Measurements from ENCODE around the gene AGRN. TPM values are rescaled to one million over a fixed set of nuclear protein-coding genes. Genes with fewer than 3 reads are reported as not detected.
"Not testable (repeated sequence)": the region's sequence is repeated elsewhere in the genome, so short reads cannot be mapped to it uniquely, and the experiment has no call there.

Gene AGRN
- 29.6 and 35.8 TPM in 2 replicates for total RNA-seq

DNA sequence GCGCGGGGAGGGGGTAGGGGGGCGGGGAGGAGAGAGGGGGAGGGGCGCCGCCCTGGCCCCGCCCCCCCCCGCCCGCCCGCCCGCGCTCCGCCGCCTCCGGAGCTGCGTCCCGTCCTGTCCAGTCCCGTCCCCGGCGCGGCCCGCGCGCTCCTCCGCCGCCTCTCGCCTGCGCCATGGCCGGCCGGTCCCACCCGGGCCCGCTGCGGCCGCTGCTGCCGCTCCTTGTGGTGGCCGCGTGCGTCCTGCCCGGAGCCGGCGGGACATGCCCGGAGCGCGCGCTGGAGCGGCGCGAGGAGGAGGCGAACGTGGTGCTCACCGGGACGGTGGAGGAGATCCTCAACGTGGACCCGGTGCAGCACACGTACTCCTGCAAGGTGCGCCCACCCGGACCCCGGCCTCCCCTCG lies at the start of gene AGRN:
Gene AGRN, plus strand, starts transcription at position 121 of the 405 bp plus-strand sequence. Its CDS starts 53 bp downstream, at position 174.
- Mint-ChIP-seq H3K9me3 (no peaks in the 10 kb centered on the region), H3K4me1 (peaks cover 20% of the 10 kb centered on the region), H3K27ac (peak within 1 kb of the TSS; percentile 41), H3K36me3 (ENCODE audit: low read depth) (peaks cover 3% of the 10 kb centered on the region), H3K27me3 (peaks cover 7% of the 10 kb centered on the region), H3K4me3 (peak within 1 kb of the TSS; percentile 73)
- intact Hi-C loops (cut with micrococcal nuclease) = loop anchor here (5.0 to 10.0 kb wide), 2 partner anchors 42 to 195 kb away; partner anchors contain the start of gene TNFRSF4
- DNase-seq = peak; percentile 85

DNA sequence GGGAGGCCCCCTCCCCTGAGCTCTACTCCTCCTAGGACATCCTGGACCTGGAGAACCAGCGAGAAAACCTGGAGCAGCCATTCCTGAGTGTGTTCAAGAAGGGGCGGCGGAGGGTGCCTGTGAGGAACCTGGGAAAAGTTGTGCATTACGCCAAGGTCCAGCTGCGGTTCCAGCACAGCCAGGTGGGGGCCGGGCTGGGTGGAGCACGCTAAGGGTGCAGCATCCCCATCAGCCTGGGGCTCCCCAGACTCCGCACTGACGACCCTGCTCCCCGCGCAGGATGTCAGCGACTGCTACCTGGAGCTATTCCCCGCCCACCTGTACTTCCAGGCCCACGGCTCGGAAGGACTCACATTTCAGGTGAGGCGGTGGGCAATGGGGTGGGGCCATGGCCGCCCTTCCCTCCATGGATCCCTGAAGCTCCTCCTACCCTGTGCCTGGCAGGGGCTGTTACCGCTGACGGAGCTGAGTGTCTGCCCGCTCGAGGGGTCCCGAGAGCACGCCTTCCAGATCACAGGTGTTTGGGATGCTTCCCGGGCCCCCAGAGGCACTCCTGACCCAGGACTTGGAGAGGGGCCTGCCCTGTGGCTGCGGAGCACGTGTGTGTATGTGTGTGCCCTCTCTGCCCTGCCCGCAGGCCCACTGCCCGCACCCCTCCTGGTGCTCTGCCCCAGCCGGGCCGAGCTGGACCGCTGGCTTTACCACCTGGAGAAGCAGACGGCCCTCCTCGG lies 49.5 kb upstream of the AGRN start:
- Mint-ChIP-seq H3K9me3 (no peaks in the 10 kb centered on the region), H3K27me3 (peaks cover 10% of the 10 kb centered on the region), H3K4me3 (no peak overlapping the region), H3K36me3 (ENCODE audit: low read depth) (peaks cover 3% of the 10 kb centered on the region), H3K4me1 (peaks cover 5% of the 10 kb centered on the region), H3K27ac (no peak overlapping the region)
- intact Hi-C loops (cut with micrococcal nuclease) = no loop called here
- no peak for DNase-seq

DNA sequence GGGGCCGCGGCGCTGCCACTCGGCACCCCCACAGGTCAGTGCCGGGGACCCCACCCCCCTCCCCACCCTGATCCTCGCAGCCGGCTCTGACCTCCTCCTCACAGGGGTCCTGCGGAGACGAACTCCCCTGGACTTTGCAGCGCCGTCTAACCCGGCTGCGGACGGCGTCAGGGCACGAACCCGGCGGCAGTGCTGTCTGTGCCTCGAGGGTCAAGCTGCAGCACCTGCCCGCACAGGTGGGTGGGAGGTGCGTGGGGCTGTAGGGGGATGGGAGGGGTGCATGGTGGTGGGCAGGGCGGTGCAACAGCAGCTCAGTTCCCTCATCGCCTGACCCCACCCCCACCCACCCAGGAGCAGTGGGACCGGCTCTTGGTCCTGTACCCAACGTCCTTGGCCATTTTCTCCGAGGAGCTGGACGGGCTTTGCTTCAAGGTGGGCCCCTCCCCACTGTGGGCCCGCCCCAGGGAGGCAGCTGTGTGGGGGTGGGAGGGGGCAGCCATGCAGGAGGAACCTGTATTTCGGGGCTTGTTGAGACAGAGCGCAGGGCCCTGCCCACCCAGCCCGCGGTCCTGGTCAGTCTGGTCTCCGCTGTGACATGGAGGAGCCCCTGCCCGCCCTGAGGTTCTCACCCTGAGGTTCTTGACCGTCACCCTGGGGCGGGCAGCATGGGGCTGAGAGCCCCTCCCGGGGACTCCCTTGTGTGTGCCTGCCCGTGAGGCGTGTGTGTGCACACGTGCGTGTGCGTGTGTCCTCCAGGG lies 48.8 kb upstream of the AGRN start:
- no peaks in the 10 kb centered on the region for H3K36me3 Mint-ChIP-seq (ENCODE audit: low read depth)
- H3K4me3 Mint-ChIP-seq = no peak overlapping the region
- no peak overlapping the region for H3K27ac Mint-ChIP-seq
- peaks cover 6% of the 10 kb centered on the region for H3K4me1 Mint-ChIP-seq
- peaks cover 13% of the 10 kb centered on the region for H3K27me3 Mint-ChIP-seq
- intact Hi-C loops (cut with micrococcal nuclease) = no loop called here
- DNase-seq = no peak
- H3K9me3 Mint-ChIP-seq = no peaks in the 10 kb centered on the region

DNA sequence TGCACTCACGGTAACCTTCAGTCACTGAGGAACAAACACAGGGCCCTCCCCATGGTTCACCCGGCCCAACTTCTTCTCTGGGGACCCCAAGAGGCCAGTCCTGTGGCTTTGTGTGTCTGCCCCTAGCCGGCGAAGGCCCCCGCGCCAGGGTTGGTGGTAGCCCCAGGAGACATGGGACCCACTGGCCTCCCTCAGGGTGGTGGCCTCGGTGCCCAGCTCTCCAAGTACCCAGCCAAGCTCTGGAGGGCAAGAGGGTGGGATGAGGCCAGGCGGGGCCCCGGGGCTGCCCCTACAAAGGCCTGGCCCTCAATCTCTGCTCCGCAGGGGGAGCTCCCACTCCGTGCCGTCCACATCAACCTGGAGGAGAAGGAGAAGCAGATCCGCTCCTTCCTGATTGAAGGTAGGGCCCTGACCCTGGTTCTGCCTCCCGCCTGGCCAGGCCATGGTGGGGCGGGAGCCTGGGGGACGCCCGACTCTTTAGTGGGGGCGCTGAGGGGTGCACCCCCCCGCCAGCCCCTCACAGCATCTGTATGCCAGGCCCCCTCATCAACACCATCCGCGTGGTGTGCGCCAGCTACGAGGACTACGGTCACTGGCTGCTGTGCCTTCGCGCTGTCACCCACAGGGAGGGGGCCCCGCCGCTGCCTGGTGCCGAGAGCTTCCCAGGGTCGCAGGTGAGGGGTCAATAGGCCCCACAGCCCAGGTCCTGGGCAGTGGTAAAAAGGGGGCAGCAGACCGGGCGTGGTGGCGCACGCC lies 48.0 kb upstream of the AGRN start:
- intact Hi-C loops (cut with micrococcal nuclease) = no loop called here
- H3K27ac Mint-ChIP-seq = no peak overlapping the region

DNA sequence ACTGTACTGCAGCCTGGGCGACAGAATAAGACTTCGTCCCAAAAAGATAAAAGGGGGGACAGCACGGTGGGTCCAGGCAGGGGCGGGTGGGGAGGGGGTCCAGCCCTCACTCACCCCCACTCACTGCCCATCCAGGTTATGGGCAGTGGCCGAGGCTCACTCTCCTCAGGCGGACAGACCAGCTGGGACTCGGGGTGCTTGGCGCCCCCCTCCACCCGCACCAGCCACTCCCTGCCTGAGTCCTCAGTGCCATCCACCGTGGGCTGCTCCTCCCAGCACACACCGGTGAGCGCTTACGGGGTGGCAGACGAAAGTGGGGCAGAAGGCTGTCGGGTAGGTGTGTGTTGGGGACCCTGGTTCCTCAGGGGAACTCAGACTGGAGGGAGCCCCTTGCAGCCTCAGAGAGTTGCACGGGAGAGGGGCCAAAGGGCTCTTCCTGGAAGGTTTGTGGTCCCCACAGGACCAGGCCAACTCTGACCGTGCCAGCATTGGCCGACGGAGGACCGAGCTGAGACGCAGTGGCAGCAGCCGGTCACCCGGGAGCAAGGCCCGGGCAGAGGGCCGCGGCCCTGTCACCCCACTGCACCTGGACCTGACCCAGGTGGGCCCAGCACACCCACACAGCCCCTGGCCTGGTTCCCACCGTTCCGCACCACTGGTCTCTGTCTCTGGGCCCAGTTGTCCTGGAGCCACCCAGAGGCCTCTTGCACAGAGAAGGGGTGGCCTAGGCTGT lies 47.0 kb upstream of the AGRN start:
- Mint-ChIP-seq H3K4me1 (peaks cover 6% of the 10 kb centered on the region), H3K36me3 (ENCODE audit: low read depth) (no peaks in the 10 kb centered on the region), H3K9me3 (no peaks in the 10 kb centered on the region), H3K4me3 (no peak overlapping the region), H3K27me3 (peaks cover 13% of the 10 kb centered on the region), H3K27ac (no peak overlapping the region)
- intact Hi-C loops (cut with micrococcal nuclease) = no loop called here
- no peak for DNase-seq

More for the DNA sequence above, 48.0 kb upstream of the AGRN start:
- Mint-ChIP-seq H3K36me3 (ENCODE audit: low read depth) (no peaks in the 10 kb centered on the region), H3K4me1 (peaks cover 6% of the 10 kb centered on the region), H3K9me3 (no peaks in the 10 kb centered on the region), H3K27me3 (peaks cover 13% of the 10 kb centered on the region), H3K4me3 (no peak overlapping the region)
- no peak for DNase-seq

DNA sequence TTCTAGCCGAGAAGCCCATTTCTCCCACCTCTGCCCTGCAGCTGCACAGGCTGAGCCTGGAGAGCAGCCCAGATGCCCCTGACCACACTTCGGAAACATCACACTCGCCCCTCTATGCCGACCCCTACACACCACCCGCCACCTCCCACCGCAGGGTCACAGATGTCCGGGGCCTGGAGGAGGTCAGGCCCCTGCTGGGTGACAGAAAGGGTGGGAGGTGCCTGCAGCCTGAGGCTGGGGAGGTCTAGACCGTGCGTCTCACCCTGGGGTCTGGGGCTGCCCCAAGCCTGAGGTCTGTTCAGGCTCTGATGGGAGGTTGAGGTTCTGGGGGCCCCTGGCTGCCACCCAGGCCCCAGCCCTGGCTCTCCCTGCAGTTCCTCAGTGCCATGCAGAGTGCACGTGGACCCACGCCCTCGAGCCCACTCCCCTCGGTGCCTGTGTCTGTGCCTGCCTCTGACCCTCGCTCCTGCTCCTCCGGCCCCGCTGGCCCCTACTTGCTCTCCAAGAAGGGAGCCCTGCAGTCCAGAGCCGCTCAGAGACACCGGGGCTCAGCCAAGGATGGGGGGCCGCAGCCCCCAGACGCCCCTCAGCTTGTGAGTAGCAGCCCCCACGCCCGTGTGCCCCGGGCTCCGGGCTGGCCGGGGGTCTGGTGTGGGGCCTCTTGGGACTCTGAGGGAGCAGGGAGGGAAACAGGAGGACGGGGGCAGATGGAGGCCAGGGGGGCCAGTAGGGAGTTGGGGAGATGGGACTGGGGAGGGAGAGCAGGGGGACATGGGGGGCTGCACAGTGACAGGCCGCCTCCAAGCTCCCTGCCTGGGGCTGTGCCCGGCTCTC lies 46.2 kb upstream of the AGRN start:
- no peak overlapping the region for H3K4me3 Mint-ChIP-seq
- no peaks in the 10 kb centered on the region for H3K36me3 Mint-ChIP-seq (ENCODE audit: low read depth)
- peaks cover 12% of the 10 kb centered on the region for H3K27me3 Mint-ChIP-seq
- intact Hi-C loops (cut with micrococcal nuclease) = no loop called here
- peaks cover 5% of the 10 kb centered on the region for H3K4me1 Mint-ChIP-seq
- DNase-seq = no peak
- H3K9me3 Mint-ChIP-seq = no peaks in the 10 kb centered on the region
- no peak overlapping the region for H3K27ac Mint-ChIP-seq

DNA sequence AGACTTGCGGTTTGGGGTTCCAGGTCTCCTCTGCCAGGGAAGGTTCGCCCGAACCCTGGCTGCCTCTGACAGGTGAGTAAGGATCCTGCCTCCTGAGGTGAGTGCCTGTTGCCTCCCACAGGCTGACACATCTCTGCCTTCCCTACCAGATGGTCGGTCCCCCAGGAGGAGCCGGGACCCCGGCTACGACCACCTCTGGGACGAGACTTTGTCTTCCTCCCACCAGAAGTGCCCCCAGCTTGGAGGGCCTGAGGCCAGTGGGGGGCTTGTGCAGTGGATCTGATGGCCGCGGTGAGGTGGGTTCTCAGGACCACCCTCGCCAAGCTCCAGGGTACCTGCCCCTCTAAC lies 45.7 kb upstream of the AGRN start:
- no peak for DNase-seq
- intact Hi-C loops (cut with micrococcal nuclease) = no loop called here
- peaks cover 9% of the 10 kb centered on the region for H3K27me3 Mint-ChIP-seq
- no peak overlapping the region for H3K27ac Mint-ChIP-seq
- no peak overlapping the region for H3K4me3 Mint-ChIP-seq
- no peaks in the 10 kb centered on the region for H3K36me3 Mint-ChIP-seq (ENCODE audit: low read depth)
- peaks cover 5% of the 10 kb centered on the region for H3K4me1 Mint-ChIP-seq
- no peaks in the 10 kb centered on the region for H3K9me3 Mint-ChIP-seq

DNA sequence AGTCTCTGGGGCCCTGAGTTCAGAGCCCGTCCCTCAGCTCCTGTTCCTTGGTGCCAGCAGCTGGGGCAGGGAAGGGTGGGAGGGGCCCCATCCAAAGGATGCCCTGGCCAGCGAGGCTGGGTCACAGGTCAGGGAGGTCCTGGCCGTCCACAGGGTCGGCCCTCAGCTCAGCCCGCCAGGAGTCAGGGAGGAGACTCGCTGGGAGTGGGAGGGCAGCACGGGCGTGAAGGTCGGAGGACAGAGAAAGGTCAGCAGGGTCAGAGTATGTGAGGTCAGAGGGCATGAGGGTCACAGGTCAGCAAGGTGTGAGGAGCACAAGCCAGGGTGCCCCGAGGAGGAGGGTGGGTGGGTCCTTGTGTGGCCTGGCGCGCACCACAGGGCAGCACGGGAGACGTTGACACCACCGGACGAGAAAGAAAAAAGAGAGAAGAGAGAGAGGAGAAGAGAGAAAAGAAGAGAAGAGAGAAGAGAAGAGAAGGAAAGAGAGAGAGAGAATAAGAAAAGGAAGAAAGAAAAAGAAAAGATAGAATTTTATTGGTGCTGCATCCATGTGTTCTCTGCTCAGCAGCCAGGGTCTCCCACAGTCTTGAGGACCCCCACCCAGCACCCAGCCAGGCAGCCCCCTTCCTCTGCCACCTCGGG lies 45.1 kb upstream of the AGRN start:
- DNase-seq = no peak
- no peaks in the 10 kb centered on the region for H3K9me3 Mint-ChIP-seq
- intact Hi-C loops (cut with micrococcal nuclease) = no loop called here
- H3K36me3 Mint-ChIP-seq (ENCODE audit: low read depth) = no peaks in the 10 kb centered on the region
- H3K4me1 Mint-ChIP-seq = peaks cover 5% of the 10 kb centered on the region
- no peak overlapping the region for H3K4me3 Mint-ChIP-seq
- peaks cover 6% of the 10 kb centered on the region for H3K27me3 Mint-ChIP-seq
- no peak overlapping the region for H3K27ac Mint-ChIP-seq

DNA sequence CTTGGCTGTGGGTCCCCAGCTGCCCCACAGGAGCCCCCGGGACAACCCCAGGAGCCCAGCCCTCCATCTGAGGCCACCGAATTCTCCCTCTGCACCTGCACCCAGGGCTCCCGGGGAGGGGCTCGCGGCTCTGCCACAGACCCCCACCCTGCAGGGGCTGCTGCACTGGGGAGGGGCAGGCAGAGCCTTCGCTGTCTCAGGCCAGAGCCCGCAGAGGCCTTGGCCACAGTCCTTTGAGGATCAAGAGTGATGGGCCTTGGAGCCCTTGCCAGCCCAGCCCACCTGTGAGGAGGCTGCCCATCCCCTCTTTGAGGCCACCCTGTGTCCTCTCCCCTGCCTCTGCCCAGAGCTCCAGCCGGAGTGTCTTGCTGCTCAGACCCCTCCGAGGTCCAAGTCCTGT lies 44.6 kb upstream of the AGRN start:
- no peak for DNase-seq
- H3K27me3 Mint-ChIP-seq = peaks cover 6% of the 10 kb centered on the region
- H3K27ac Mint-ChIP-seq = no peak overlapping the region
- no peaks in the 10 kb centered on the region for H3K9me3 Mint-ChIP-seq
- peaks cover 5% of the 10 kb centered on the region for H3K4me1 Mint-ChIP-seq
- intact Hi-C loops (cut with micrococcal nuclease) = no loop called here
- no peaks in the 10 kb centered on the region for H3K36me3 Mint-ChIP-seq (ENCODE audit: low read depth)
- H3K4me3 Mint-ChIP-seq = no peak overlapping the region

DNA sequence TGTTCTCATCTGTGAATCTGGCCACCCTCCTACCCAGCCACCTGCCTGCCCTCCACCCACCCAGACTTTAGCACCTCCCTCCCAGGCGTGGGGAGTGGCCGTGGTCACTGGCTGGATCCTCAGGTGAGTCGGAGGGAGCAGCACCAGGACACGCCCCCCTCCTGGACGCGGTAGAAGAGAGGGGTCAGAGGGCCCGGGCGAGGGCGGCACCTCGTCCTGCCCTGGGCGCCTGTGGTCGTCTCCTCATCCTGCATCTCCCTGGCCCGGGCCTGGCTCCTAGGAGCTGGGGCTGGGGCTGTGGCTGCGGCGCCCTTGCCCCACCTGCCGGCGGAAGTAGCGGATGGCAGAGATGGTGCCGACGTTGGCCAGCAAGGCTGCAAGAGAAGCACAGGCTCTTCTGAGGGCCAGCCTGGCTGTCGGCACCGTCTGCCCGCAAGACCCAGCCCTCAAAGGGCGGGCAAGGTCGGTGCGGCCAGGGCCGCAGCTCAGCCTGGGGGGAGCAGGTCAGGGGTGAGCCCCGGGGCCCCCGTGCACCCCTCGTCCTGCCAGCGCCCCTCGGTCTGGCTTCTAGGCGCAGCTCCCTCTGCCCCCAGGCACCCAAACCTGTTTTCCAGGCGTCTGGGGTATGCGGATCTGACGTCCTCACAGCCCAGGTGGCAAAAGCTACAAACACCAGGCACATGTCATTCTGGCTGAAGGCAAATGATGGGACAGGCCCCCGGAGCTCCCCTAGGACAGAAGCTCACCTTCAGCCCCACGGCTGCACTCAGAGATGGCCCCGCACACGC lies 43.8 kb upstream of the AGRN start:
- Mint-ChIP-seq H3K36me3 (ENCODE audit: low read depth) (no peaks in the 10 kb centered on the region), H3K4me1 (peaks cover 5% of the 10 kb centered on the region), H3K27ac (no peak overlapping the region), H3K4me3 (no peak overlapping the region), H3K27me3 (peaks cover 6% of the 10 kb centered on the region), H3K9me3 (no peaks in the 10 kb centered on the region)
- intact Hi-C loops (cut with micrococcal nuclease) = loop anchor here (1.0 kb wide), 1 partner anchor 72 kb away; no protein-coding TSS in a partner anchor
- DNase-seq = peak; percentile 91

DNA sequence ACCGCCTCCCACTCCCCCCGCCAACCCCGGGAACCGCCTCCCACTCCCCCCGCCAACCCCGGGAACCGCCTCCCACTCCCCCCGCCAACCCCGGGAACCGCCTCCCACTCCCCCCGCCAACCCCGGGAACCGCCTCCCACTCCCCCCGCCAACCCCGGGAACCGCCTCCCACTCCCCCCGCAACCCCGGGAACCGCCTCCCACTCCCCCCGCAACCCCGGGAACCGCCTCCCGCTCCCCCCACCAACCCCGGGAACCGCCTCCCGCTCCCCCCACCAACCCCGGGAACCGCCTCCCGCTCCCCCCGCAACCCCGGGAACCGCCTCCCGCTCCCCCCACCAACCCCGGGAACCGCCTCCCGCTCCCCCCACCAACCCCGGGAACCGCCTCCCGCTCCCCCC lies 43.1 kb upstream of the AGRN start:
- not testable (repeated sequence) for H3K4me3 Mint-ChIP-seq; H3K27ac Mint-ChIP-seq; H3K36me3 Mint-ChIP-seq (ENCODE audit: low read depth); H3K9me3 Mint-ChIP-seq; H3K27me3 Mint-ChIP-seq; H3K4me1 Mint-ChIP-seq; DNase-seq
- intact Hi-C loops (cut with micrococcal nuclease) = loop anchor here (1.0 kb wide), 1 partner anchor 72 kb away; no protein-coding TSS in a partner anchor

All from activated CD4-positive, alpha-beta T cell treated with anti-CD3 and anti-CD28 coated beads, Interleukin-2, amount 10 ng/mL, durations not matched to agents 24 days and 14 days (primary cell).